K562 (cell line): ENCODE results near the gene ACBD6. TPM values are rescaled to one million over a fixed set of nuclear protein-coding genes. Genes with fewer than 3 reads are reported as not detected.

Experiments
- BHLHE40 ChIP-seq: IDR thresholded peaks from 2 replicates; pipeline ENCODE4 v1.6.1; 2011; ENCODE audit warnings: low read length, improper control_type of control experiment
- CBFA2T3 ChIP-seq: fragments of 450-650 bp; IDR thresholded peaks from 2 replicates; pipeline ENCODE4 v1.6.1; 2017
- DNMT1 ChIP-seq: fragments of 450-650 bp; IDR thresholded peaks from 2 replicates; pipeline ENCODE4 v1.6.1; 2016; ENCODE audit warnings: antibody characterized with exemption, mild to moderate bottlenecking
- EP300 ChIP-seq: IDR thresholded peaks from 2 replicates; pipeline ENCODE4 v1.6.1; 2012; ENCODE audit warnings: low read length, improper control_type of control experiment
- FIP1L1 ChIP-seq: fragments of 200-400 bp; formaldehyde crosslinking; IDR thresholded peaks from 2 replicates; pipeline ENCODE4 v1.6.1; 2018; ENCODE audit warnings: mild to moderate bottlenecking, low read depth, low read length; ENCODE audit not compliant: poor library complexity, severe bottlenecking
- FOS ChIP-seq: IDR thresholded peaks from 3 replicates; pipeline ENCODE4 v1.6.1; 2011; ENCODE audit not compliant: insufficient read length; ENCODE audit errors: extremely low read depth
- GABPB2 ChIP-seq: fragments of 250-450 bp; sonication (Bioruptor Pico); conservative IDR thresholded peaks from 2 replicates; pipeline ENCODE4 v1.5.1; 2021; ENCODE audit warnings: mild to moderate bottlenecking
- HNRNPLL ChIP-seq: fragments of 200-400 bp; formaldehyde crosslinking; IDR thresholded peaks from 2 replicates; pipeline ENCODE4 v1.6.1; 2017; ENCODE audit warnings: low read length, low read depth, mild to moderate bottlenecking; ENCODE audit not compliant: poor library complexity, severe bottlenecking
- NR1H2 ChIP-seq: sonication (generic); formaldehyde crosslinking; IDR thresholded peaks from 2 replicates; pipeline ENCODE4 v1.4.0; 2020; ENCODE audit warnings: mild to moderate bottlenecking, missing genetic modification reagents
- PCBP2 ChIP-seq: fragments of 200-400 bp; formaldehyde crosslinking; IDR thresholded peaks from 2 replicates; pipeline ENCODE4 v1.6.1; 2018; ENCODE audit warnings: low read length, low read depth, mild to moderate bottlenecking, moderate library complexity; ENCODE audit not compliant: poor library complexity, severe bottlenecking
- SREBF2 ChIP-seq: sonication (generic); formaldehyde crosslinking; IDR thresholded peaks from 2 replicates; pipeline ENCODE4 v1.4.0; 2020; ENCODE audit warnings: mild to moderate bottlenecking, missing genetic modification reagents
- SRF ChIP-seq, 2 experiments: fragments of 250-450, 450-650 bp in 1 of 2; sonication (Bioruptor Pico) in 1 of 2; sonication (generic) in 1 of 2; formaldehyde crosslinking; IDR thresholded peaks; 2 replicates each; pipeline versions ENCODE4 v1.5.0 to v1.5.1; 2020 to 2022; ENCODE audit warnings: mild to moderate bottlenecking in 1 of 2, missing genetic modification reagents in 1 of 2
- SUPT5H ChIP-seq: fragments of 450-650 bp; IDR thresholded peaks from 2 replicates; pipeline ENCODE4 v1.6.1; 2016
- TCF3 ChIP-seq: sonication (generic); formaldehyde crosslinking; IDR thresholded peaks from 2 replicates; pipeline ENCODE4 v1.4.0; 2020; ENCODE audit warnings: mild to moderate bottlenecking, missing genetic modification reagents
- ZBTB40 ChIP-seq, 2 experiments: fragments of 450-650 bp in 1 of 2; sonication (generic) in 1 of 2; formaldehyde crosslinking in 1 of 2; IDR thresholded peaks; 2 replicates each; pipeline versions ENCODE4 v1.7.1 to v1.9.0; 2016 to 2022; ENCODE audit warnings: inconsistent platforms in 1 of 2, mild to moderate bottlenecking in 1 of 2, missing genetic modification reagents in 1 of 2
- ZNF707 ChIP-seq: fragments of 250-450 bp; sonication (Bioruptor Pico); conservative IDR thresholded peaks from 2 replicates; pipeline ENCODE4 v1.8.0; 2022; ENCODE audit warnings: inconsistent platforms, mild to moderate bottlenecking, moderate library complexity
- polyA plus RNA-seq, 8 experiments: library from polyadenylated mRNA; depleted of rRNA in 4 of 8; stranded (reverse) in 5 of 8; unstranded in 3 of 8; fragments of >200 nt; fragmentation: Nextera tagmentation in 2 of 8; fragmentation: Illumina TruSeq in 1 of 8; extraction: Ambion mirVana in 2 of 8; extraction: Trizol in 1 of 8; gene quantifications; 2 replicates each; pipeline versions ENCODE4 v1.2.1 to v1.2.3, GENCODE V29; 2011 to 2014; ENCODE audit warnings: inconsistent platforms in 1 of 8, missing spikeins in 1 of 8
- total RNA-seq, 7 experiments: library from RNA; depleted of rRNA in 6 of 7; stranded (reverse); fragments of >200 nt in 6 of 7; fragmentation: Illumina TruSeq in 2 of 7; extraction: Trizol in 2 of 7; gene quantifications; 2 replicates each; pipeline versions ENCODE4 v1.2.1 to v1.2.3, GENCODE V29; 2011 to 2021; ENCODE audit warnings: low replicate concordance in 1 of 7
- TF ChIP-seq, protein P1 (sequence below): fragments of 450-650 bp; IDR thresholded peaks from 2 replicates; pipeline ENCODE4 v1.6.1; 2018; ENCODE audit warnings: mild to moderate bottlenecking, low read depth; ENCODE audit not compliant: partially characterized antibody
- TF ChIP-seq, protein P2 (sequence below): fragments of 250-450 bp; sonication (Bioruptor Pico); IDR thresholded peaks from 2 replicates; pipeline ENCODE4 v1.4.0; 2020; ENCODE audit warnings: borderline replicate concordance

ACBD6 gene
- total and polyA plus RNA-seq, 9 of the 15 experiments (the other 6 are each of a cell fraction or from before 2014, with no cell fraction given), result 16.9 to 107 (median 77.7) TPM

DNA sequence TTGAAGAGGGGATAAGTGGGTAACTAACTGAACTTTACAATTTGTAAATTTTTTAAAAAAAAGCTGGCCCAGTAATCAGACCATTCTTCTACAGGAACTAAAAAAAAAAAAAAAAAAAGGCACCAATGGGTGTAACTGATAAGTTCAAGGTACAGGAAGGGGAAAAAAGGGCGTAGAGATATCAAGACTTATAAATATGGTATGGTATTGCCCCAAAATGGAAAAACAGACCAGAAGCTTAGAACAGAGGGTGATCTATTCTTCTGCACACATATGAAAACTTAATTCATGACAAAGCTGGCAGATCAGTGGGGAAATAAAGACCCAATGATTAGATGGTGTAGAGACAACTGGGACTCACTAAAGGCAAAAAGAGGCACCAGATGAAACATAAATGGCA, 213.4 kb downstream of the ACBD6 start (continued):
- TF ChIP-seq, protein P1, sequence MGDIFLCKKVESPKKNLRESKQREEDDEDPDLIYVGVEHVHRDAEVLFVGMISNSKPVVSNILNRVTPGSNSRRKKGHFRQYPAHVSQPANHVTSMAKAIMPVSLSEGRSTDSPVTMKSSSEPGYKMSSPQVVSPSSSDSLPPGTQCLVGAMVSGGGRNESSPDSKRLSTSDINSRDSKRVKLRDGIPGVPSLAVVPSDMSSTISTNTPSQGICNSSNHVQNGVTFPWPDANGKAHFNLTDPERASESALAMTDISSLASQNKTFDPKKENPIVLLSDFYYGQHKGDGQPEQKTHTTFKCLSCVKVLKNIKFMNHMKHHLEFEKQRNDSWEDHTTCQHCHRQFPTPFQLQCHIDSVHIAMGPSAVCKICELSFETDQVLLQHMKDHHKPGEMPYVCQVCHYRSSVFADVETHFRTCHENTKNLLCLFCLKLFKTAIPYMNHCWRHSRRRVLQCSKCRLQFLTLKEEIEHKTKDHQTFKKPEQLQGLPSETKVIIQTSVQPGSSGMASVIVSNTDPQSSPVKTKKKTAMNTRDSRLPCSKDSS, result no peak
- TF ChIP-seq SUPT5H (no peak), EP300 (peak; percentile 29; the same call in 1 of the 2 replicates), SRF (CRISPR knock-in tag; IDR thresholded peaks at IDR 0.05) (no peak), GABPB2 (CRISPR knock-in tag) (no peak), HNRNPLL (no peak), BHLHE40 (no peak), CBFA2T3 (peak; percentile 60), FIP1L1 (no peak), NR1H2 (no peak), DNMT1 (no peak), TCF3 (CRISPR knock-in tag) (peak; percentile 26; the same call in 1 of the 2 replicates), ZBTB40 (IDR thresholded peaks at IDR 0.05) (no peak), ZBTB40 (CRISPR knock-in tag; IDR thresholded peaks at IDR 0.05) (no peak), SREBF2 (CRISPR knock-in tag) (no peak), ZNF707 (CRISPR knock-in tag) (no peak), FOS (no peak), PCBP2 (no peak)
- TF ChIP-seq, protein P2, sequence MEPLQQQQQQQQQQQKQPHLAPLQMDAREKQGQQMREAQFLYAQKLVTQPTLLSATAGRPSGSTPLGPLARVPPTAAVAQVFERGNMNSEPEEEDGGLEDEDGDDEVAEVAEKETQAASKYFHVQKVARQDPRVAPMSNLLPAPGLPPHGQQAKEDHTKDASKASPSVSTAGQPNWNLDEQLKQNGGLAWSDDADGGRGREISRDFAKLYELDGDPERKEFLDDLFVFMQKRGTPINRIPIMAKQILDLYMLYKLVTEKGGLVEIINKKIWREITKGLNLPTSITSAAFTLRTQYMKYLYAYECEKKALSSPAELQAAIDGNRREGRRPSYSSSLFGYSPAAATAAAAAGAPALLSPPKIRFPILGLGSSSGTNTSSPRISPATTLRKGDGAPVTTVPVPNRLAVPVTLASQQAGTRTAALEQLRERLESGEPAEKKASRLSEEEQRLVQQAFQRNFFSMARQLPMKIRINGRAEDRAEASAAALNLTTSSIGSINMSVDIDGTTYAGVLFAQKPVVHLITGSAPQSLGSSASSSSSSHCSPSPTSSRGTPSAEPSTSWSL, result no peak
